Type B pancreatic cell (in vitro differentiated cells): ENCODE data around the gene BMP3. TPM values are rescaled to one million over a fixed set of nuclear protein-coding genes. Genes with fewer than 3 reads are reported as not detected.

Experiments
- DNase-seq: peaks from one replicate; pipeline ENCODE4 v3.0.0; 2021; ENCODE audit warnings: mixed read lengths; ENCODE audit not compliant: unreplicated experiment; ENCODE audit errors: extremely low spot score
- H3K27ac Mint-ChIP-seq: 2 replicates; pipeline ENCODE4 v1.8.0; 2021; ENCODE audit warnings: mild to moderate bottlenecking, mixed read lengths
- H3K27me3 Mint-ChIP-seq: 2 replicates; pipeline ENCODE4 v1.8.0; 2021; ENCODE audit warnings: mixed read lengths
- H3K36me3 Mint-ChIP-seq: 2 replicates; pipeline ENCODE4 v1.8.0; 2021; ENCODE audit warnings: mixed read lengths
- H3K4me1 Mint-ChIP-seq: one replicate; pipeline ENCODE4 v1.8.0; 2021; ENCODE audit warnings: mixed read lengths; ENCODE audit not compliant: unreplicated experiment
- H3K4me3 Mint-ChIP-seq: 2 replicates; pipeline ENCODE4 v1.8.0; 2021; ENCODE audit warnings: mild to moderate bottlenecking, mixed read lengths
- H3K9me3 Mint-ChIP-seq: 2 replicates; pipeline ENCODE4 v1.8.0; 2021; ENCODE audit warnings: mixed read lengths
- long read RNA-seq: library from polyadenylated mRNA; unstranded; transcript quantifications from one replicate; pipeline ENCODE4 v2.0.0, GENCODE V29; 2020
- total RNA-seq: library from RNA; stranded (reverse); gene quantifications from 2 replicates; pipeline ENCODE4 v1.2.1, GENCODE V29; 2021; ENCODE audit warnings: low replicate concordance
- TF ChIP-seq, protein P1 (sequence below): fragments of 200-600 bp; sonication (generic); conservative IDR thresholded peaks from 2 replicates; pipeline ENCODE4 v1.5.0; 2021; ENCODE audit warnings: antibody characterized with exemption, mild to moderate bottlenecking

Gene BMP3
- 5.5 and 10.7 TPM in 2 replicates for total RNA-seq
- long read RNA-seq, full-length matches to known transcripts = 2 of 4 reads
- long read RNA-seq, partial matches to known transcripts = 2 of 4 reads
- long read RNA-seq, other reads (novel, unspliced or antisense) = 0 of 4 reads

DNA sequence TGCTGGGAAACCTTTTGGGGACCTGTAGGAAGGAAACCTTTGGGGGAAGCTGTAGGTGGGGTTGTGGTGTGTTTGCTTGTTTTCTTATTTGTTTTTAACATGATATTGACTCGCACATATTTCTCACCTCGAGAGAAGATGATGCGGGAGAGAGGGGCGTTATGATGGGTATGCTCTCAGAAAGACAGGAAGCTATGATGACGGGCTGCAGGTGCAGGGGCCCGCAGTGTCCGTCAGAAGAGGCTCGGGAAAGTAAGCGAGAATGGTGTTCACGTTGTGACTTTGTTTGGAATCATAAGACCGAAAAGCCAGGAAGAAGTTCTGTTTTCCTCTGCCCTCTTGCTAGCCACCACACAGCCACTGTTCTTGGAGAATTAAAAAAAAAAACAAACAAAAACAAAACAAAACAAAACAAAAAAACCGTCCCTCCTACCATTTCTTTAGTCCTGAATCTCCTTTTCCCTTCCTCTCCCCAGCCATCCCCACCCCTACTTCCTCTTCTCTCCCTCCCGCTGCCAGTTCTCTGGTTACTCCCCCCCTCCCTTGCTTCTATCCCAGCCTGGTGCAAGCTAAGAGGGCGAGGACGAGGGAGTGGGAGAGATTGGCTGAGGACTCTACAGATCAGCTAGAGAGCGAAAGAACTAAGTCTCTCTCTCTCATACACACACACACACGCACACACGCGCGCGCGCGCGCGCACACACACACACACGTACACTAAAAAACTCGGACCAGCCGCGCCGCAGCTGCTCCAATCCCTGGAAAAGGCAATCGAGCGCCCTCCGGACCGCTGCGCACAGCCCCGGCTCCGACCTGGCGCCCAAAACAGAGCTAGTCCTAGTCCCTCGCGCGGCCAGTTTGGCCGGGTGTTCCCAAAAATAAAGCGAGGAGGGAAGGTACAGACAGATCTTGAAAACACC lies at the start of gene BMP3:
BMP3 (plus strand) TSS at position 648 of the 920 bp plus-strand sequence. CDS start 577 bp downstream, outside the sequence.
- peaks cover 10% of the 10 kb centered on the region for H3K4me1 Mint-ChIP-seq
- TF ChIP-seq, protein P1, sequence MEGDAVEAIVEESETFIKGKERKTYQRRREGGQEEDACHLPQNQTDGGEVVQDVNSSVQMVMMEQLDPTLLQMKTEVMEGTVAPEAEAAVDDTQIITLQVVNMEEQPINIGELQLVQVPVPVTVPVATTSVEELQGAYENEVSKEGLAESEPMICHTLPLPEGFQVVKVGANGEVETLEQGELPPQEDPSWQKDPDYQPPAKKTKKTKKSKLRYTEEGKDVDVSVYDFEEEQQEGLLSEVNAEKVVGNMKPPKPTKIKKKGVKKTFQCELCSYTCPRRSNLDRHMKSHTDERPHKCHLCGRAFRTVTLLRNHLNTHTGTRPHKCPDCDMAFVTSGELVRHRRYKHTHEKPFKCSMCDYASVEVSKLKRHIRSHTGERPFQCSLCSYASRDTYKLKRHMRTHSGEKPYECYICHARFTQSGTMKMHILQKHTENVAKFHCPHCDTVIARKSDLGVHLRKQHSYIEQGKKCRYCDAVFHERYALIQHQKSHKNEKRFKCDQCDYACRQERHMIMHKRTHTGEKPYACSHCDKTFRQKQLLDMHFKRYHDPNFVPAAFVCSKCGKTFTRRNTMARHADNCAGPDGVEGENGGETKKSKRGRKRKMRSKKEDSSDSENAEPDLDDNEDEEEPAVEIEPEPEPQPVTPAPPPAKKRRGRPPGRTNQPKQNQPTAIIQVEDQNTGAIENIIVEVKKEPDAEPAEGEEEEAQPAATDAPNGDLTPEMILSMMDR = no peak
- H3K4me3 Mint-ChIP-seq = peak within 1 kb of the TSS; percentile 97
- H3K27ac Mint-ChIP-seq = peak within 1 kb of the TSS; percentile 75
- H3K27me3 Mint-ChIP-seq = peaks cover 93% of the 10 kb centered on the region
- DNase-seq = peak; percentile 74
- H3K36me3 Mint-ChIP-seq = peaks cover 4% of the 10 kb centered on the region
- H3K9me3 Mint-ChIP-seq = no peaks in the 10 kb centered on the region

- no peak for DNase-seq
- H3K27ac Mint-ChIP-seq = no peak overlapping the region
- TF ChIP-seq, protein P1 = no peak
- no peaks in the 10 kb centered on the region for H3K9me3 Mint-ChIP-seq
- no peak overlapping the region for H3K4me3 Mint-ChIP-seq
- no peaks in the 10 kb centered on the region for H3K36me3 Mint-ChIP-seq
- peaks cover 2% of the 10 kb centered on the region for H3K27me3 Mint-ChIP-seq
- peaks cover 5% of the 10 kb centered on the region for H3K4me1 Mint-ChIP-seq
Measured at GRCh38 chr4:80986011-80986410, 44.5 kb upstream of the BMP3 start.

GRCh38 chr4:80989921-80990544 lies 40.5 kb upstream of the BMP3 start:
- no peak overlapping the region for H3K27ac Mint-ChIP-seq
- H3K36me3 Mint-ChIP-seq = no peaks in the 10 kb centered on the region
- no peak overlapping the region for H3K4me3 Mint-ChIP-seq
- peaks cover 5% of the 10 kb centered on the region for H3K4me1 Mint-ChIP-seq
- no peak for DNase-seq
- no peaks in the 10 kb centered on the region for H3K9me3 Mint-ChIP-seq
- TF ChIP-seq, protein P1 = peak; percentile 87
- peaks cover 5% of the 10 kb centered on the region for H3K27me3 Mint-ChIP-seq

GRCh38 chr4:80990851-80991250 lies 39.7 kb upstream of the BMP3 start:
- H3K4me3 Mint-ChIP-seq = no peak overlapping the region
- H3K27me3 Mint-ChIP-seq = peaks cover 5% of the 10 kb centered on the region
- no peak overlapping the region for H3K27ac Mint-ChIP-seq
- TF ChIP-seq, protein P1 = no peak
- H3K36me3 Mint-ChIP-seq = no peaks in the 10 kb centered on the region
- H3K4me1 Mint-ChIP-seq = peaks cover 5% of the 10 kb centered on the region
- no peaks in the 10 kb centered on the region for H3K9me3 Mint-ChIP-seq
- DNase-seq = no peak

DNA sequence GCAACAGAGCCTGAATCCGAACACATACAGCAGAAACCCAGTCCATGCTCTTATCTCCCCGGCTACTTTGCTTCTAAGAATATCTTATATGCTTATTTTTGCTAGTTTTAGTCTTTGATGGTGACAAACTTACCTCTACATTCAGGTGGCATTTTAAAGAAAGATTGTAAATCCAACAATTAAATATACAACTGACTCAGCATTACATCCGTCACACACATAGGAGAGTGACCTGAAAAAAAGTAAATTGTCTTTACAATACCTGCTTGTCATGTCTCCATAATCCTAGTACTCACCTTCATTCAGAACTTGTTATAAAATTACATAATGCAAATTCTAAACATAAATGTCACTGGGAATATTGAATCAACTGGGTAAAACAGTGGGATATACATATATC lies 30.6 kb upstream of the BMP3 start:
- Mint-ChIP-seq H3K4me1 (no peaks in the 10 kb centered on the region), H3K4me3 (no peak overlapping the region), H3K27me3 (peaks cover 10% of the 10 kb centered on the region), H3K27ac (no peak overlapping the region), H3K9me3 (no peaks in the 10 kb centered on the region), H3K36me3 (no peaks in the 10 kb centered on the region)
- no peak for DNase-seq
- TF ChIP-seq, protein P1 = no peak
